ENCODE results near the gene SLC35C1.

SLC35C1 gene

GRCh38 chr11:45811109-45811435, 6.1 kb downstream of the SLC35C1 start:
- no peak for TF ChIP-seq CTCF (IDR thresholded peaks at IDR 0.05; ENCODE audit: low read depth, low read length)
- no peak for DNase-seq (ENCODE audit: low read depth in 2 of 2)

GRCh38 chr11:45811571-45812290, 6.8 kb downstream of the SLC35C1 start:
- TF ChIP-seq CTCF (IDR thresholded peaks at IDR 0.05; ENCODE audit: low read depth, low read length): no peak
- DNase-seq (ENCODE audit: low read depth in 2 of 2): no peak

More at GRCh38 chr11:45811109-45811435, 6.1 kb downstream of the SLC35C1 start:
- no peak overlapping the region for H3K4me3 ChIP-seq (replicated peaks in 1 of 2; ENCODE audit: low read depth in 2 of 2, low read length in 2 of 2)

GRCh38 chr11:45812581-45813548, 7.9 kb downstream of the SLC35C1 start:
- no peak for DNase-seq (ENCODE audit: low read depth in 2 of 2)
- H3K4me3 ChIP-seq (replicated peaks in 1 of 2; ENCODE audit: low read depth in 2 of 2, low read length in 2 of 2): no peak overlapping the region
- TF ChIP-seq CTCF (IDR thresholded peaks at IDR 0.05; ENCODE audit: low read depth, low read length): no peak

More at GRCh38 chr11:45811571-45812290, 6.8 kb downstream of the SLC35C1 start:
- H3K4me3 ChIP-seq (replicated peaks in 1 of 2; ENCODE audit: low read depth in 2 of 2, low read length in 2 of 2): no peak overlapping the region

GRCh38 chr11:45815747-45816146, 10.8 kb downstream of the SLC35C1 start:
- H3K4me3 ChIP-seq (replicated peaks in 1 of 2; ENCODE audit: low read depth in 2 of 2, low read length in 2 of 2): no peak overlapping the region
- DNase-seq (ENCODE audit: low read depth in 2 of 2): peak; percentile 38 to 43
- peak; percentile 12 for TF ChIP-seq CTCF (IDR thresholded peaks at IDR 0.05; ENCODE audit: low read depth, low read length)

GRCh38 chr11:45816614-45817013, 11.7 kb downstream of the SLC35C1 start:
- no peak overlapping the region for H3K4me3 ChIP-seq (replicated peaks in 1 of 2; ENCODE audit: low read depth in 2 of 2, low read length in 2 of 2)
- DNase-seq (ENCODE audit: low read depth in 2 of 2): no peak
- TF ChIP-seq CTCF (IDR thresholded peaks at IDR 0.05; ENCODE audit: low read depth, low read length): no peak

GRCh38 chr11:45817191-45817590, 12.2 kb downstream of the SLC35C1 start:
- TF ChIP-seq CTCF (IDR thresholded peaks at IDR 0.05; ENCODE audit: low read depth, low read length): no peak
- H3K4me3 ChIP-seq (replicated peaks in 1 of 2; ENCODE audit: low read depth in 2 of 2, low read length in 2 of 2): no peak overlapping the region
- DNase-seq (ENCODE audit: low read depth in 2 of 2): no peak
